Panc1 (cell line): Measurements from ENCODE around the gene MED13.

Experiments used
- POLR2AphosphoS5 ChIP-seq: IDR thresholded peaks from 2 replicates; pipeline ENCODE4 v1.6.1; 2012; ENCODE audit warnings: mild to moderate bottlenecking, low read depth, low read length, moderate library complexity
- TCF7L2 ChIP-seq: IDR thresholded peaks from 2 replicates; pipeline ENCODE4 v1.6.1; 2011; ENCODE audit warnings: mild to moderate bottlenecking, low read depth, low read length, inconsistent platforms
- TF ChIP-seq, protein P1 (sequence below): fragments of 450-650 bp; IDR thresholded peaks from 2 replicates; pipeline ENCODE4 v1.5.1; 2017; ENCODE audit warnings: mild to moderate bottlenecking
- TF ChIP-seq, protein P2 (sequence below), 2 experiments: IDR thresholded peaks; 2 replicates each; pipeline ENCODE4 v1.6.1; 2011 to 2012; ENCODE audit warnings: low read depth in 2 of 2, control low read depth in 1 of 2, low read length in 1 of 2, mild to moderate bottlenecking in 1 of 2, moderate library complexity in 1 of 2; ENCODE audit not compliant: insufficient read depth in 1 of 2

DNA sequence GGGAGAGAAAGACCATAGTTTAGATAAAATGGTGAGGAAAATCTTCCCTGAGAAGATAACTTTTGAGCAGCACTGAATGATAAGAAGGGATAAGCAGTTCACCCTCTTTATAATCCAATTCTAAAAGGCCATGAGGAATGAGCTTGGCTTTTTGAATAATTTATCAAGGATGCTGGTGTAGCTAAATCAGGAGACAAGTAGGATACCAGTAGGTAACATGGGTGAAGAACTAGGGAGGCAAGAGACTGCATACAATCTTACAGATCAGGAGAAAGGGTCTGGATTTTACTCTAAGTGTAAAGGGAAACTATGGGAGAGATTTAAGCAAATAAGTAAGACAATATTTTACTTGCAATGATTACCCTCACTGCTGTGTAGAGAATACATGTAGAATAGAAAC, 60.7 kb downstream of the MED13 start:
- TF ChIP-seq, protein P1, sequence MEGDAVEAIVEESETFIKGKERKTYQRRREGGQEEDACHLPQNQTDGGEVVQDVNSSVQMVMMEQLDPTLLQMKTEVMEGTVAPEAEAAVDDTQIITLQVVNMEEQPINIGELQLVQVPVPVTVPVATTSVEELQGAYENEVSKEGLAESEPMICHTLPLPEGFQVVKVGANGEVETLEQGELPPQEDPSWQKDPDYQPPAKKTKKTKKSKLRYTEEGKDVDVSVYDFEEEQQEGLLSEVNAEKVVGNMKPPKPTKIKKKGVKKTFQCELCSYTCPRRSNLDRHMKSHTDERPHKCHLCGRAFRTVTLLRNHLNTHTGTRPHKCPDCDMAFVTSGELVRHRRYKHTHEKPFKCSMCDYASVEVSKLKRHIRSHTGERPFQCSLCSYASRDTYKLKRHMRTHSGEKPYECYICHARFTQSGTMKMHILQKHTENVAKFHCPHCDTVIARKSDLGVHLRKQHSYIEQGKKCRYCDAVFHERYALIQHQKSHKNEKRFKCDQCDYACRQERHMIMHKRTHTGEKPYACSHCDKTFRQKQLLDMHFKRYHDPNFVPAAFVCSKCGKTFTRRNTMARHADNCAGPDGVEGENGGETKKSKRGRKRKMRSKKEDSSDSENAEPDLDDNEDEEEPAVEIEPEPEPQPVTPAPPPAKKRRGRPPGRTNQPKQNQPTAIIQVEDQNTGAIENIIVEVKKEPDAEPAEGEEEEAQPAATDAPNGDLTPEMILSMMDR, result no peak
- TF ChIP-seq POLR2AphosphoS5 (no peak), TCF7L2 (no peak)
- TF ChIP-seq, protein P2, sequence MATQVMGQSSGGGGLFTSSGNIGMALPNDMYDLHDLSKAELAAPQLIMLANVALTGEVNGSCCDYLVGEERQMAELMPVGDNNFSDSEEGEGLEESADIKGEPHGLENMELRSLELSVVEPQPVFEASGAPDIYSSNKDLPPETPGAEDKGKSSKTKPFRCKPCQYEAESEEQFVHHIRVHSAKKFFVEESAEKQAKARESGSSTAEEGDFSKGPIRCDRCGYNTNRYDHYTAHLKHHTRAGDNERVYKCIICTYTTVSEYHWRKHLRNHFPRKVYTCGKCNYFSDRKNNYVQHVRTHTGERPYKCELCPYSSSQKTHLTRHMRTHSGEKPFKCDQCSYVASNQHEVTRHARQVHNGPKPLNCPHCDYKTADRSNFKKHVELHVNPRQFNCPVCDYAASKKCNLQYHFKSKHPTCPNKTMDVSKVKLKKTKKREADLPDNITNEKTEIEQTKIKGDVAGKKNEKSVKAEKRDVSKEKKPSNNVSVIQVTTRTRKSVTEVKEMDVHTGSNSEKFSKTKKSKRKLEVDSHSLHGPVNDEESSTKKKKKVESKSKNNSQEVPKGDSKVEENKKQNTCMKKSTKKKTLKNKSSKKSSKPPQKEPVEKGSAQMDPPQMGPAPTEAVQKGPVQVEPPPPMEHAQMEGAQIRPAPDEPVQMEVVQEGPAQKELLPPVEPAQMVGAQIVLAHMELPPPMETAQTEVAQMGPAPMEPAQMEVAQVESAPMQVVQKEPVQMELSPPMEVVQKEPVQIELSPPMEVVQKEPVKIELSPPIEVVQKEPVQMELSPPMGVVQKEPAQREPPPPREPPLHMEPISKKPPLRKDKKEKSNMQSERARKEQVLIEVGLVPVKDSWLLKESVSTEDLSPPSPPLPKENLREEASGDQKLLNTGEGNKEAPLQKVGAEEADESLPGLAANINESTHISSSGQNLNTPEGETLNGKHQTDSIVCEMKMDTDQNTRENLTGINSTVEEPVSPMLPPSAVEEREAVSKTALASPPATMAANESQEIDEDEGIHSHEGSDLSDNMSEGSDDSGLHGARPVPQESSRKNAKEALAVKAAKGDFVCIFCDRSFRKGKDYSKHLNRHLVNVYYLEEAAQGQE (IDR thresholded peaks at IDR 0.05; ENCODE audit: insufficient read depth in 1 of 2, low read depth in 2 of 2, low read length in 1 of 2), result no peak
